Right atrium auricular region (tissue), 2 donors: Measurements from ENCODE around the gene ZNF576. TPM values are rescaled to one million over a fixed set of nuclear protein-coding genes. Genes with fewer than 3 reads are reported as not detected.
"Not testable (repeated sequence)": the region's sequence is repeated elsewhere in the genome, so short reads cannot be mapped to it uniquely, and the experiment has no call there.

Source experiments
- DNase-seq: peaks from one replicate; pipeline ENCODE4 v3.0.0-alpha.2; 2019; ENCODE audit warnings: low spot score
- H3K27ac ChIP-seq, 2 donors: fragments of 200-600 bp; sonication (generic); 1 replicate in 1 of 2; 2 replicates in 1 of 2; pipeline ENCODE4 v1.5.1; 2016 to 2019
- H3K27me3 ChIP-seq, 2 donors: fragments of 200-600 bp; sonication (generic); one replicate each; pipeline versions ENCODE4 v1.5.1 to v1.6.0; 2017 to 2019
- H3K36me3 ChIP-seq: fragments of 200-600 bp; sonication (generic); one replicate; pipeline ENCODE4 v1.5.1; 2016
- H3K4me1 ChIP-seq, 2 donors: fragments of 200-600 bp; sonication (generic); one replicate each; pipeline versions ENCODE4 v1.5.1 to v1.6.0; 2017 to 2019
- H3K4me3 ChIP-seq, 2 donors: fragments of 200-600 bp; sonication (generic); 1 replicate in 1 of 2; 2 replicates in 1 of 2; pipeline ENCODE4 v1.5.1; 2017 to 2019; ENCODE audit warnings: mild to moderate bottlenecking in 1 of 2, moderate library complexity in 1 of 2
- H3K9me3 ChIP-seq, 2 donors: fragments of 200-600 bp; sonication (generic); one replicate each; pipeline ENCODE4 v1.5.1; 2019
- CTCF ChIP-seq, 2 donors: fragments of 200-600 bp; sonication (generic); IDR thresholded peaks; one replicate each; pipeline ENCODE4 v1.5.1; 2019; ENCODE audit warnings: antibody characterized with exemption in 2 of 2
- total RNA-seq, 2 donors: library from RNA; depleted of rRNA; stranded (reverse); fragments of >200 nt; gene quantifications; one replicate each; pipeline ENCODE4 v1.1.0, GENCODE V29; 2016

ZNF576 gene
- total RNA-seq, 2 donors from 2014 or later = 8.9 to 16.4 TPM

GRCh38 chr19:43578787-43579186 is 17.6 kb upstream of the ZNF576 start:
- peaks cover 0 to 32% of the 10 kb centered on the region in 2 donors for H3K4me1 ChIP-seq
- TF ChIP-seq CTCF (IDR thresholded peaks at IDR 0.05) = no peak

GRCh38 chr19:43581467-43581866 is 14.9 kb upstream of the ZNF576 start:
- peak overlapping the region; percentile 38 to 51 for H3K4me3 ChIP-seq
- DNase-seq = no peak
- H3K9me3 ChIP-seq = no peaks in the 10 kb centered on the region
- no peaks in the 10 kb centered on the region for H3K36me3 ChIP-seq
- H3K4me1 ChIP-seq = peaks cover 0 to 15% of the 10 kb centered on the region in 2 donors
- H3K27me3 ChIP-seq = no peaks in the 10 kb centered on the region
- no peak for TF ChIP-seq CTCF (IDR thresholded peaks at IDR 0.05)
- peak overlapping the region; percentile 42 to 60 for H3K27ac ChIP-seq

More at GRCh38 chr19:43578787-43579186, 17.6 kb upstream of the ZNF576 start:
- DNase-seq = no peak
- H3K4me3 ChIP-seq = no peak overlapping the region
- no peaks in the 10 kb centered on the region for H3K36me3 ChIP-seq
- no peaks in the 10 kb centered on the region for H3K9me3 ChIP-seq
- no peaks in the 10 kb centered on the region for H3K27me3 ChIP-seq
- no peak overlapping the region for H3K27ac ChIP-seq

GRCh38 chr19:43582495-43582894 is 13.9 kb upstream of the ZNF576 start:
- peaks cover 0 to 15% of the 10 kb centered on the region in 2 donors for H3K4me1 ChIP-seq
- no peaks in the 10 kb centered on the region for H3K36me3 ChIP-seq
- no peak overlapping the region for H3K27ac ChIP-seq
- H3K9me3 ChIP-seq = no peaks in the 10 kb centered on the region
- TF ChIP-seq CTCF (IDR thresholded peaks at IDR 0.05) = no peak
- no peaks in the 10 kb centered on the region for H3K27me3 ChIP-seq
- no peak overlapping the region for H3K4me3 ChIP-seq
- no peak for DNase-seq

- no peaks in the 10 kb centered on the region for H3K9me3 ChIP-seq
- H3K27me3 ChIP-seq = no peaks in the 10 kb centered on the region
- H3K36me3 ChIP-seq = peaks cover 5% of the 10 kb centered on the region
- no peak overlapping the region for H3K4me3 ChIP-seq
- H3K27ac ChIP-seq = no peak overlapping the region
- H3K4me1 ChIP-seq = peaks cover 0 to 15% of the 10 kb centered on the region in 2 donors
- DNase-seq = no peak
- TF ChIP-seq CTCF (IDR thresholded peaks at IDR 0.05) = no peak
Observed at GRCh38 chr19:43584484-43584883, 11.9 kb upstream of the ZNF576 start.

- DNase-seq = no peak
Observed at GRCh38 chr19:43586346-43586745, 10.0 kb upstream of the ZNF576 start.

GRCh38 chr19:43587029-43587428 is 9.4 kb upstream of the ZNF576 start:
- peaks cover 19% of the 10 kb centered on the region for H3K36me3 ChIP-seq
- H3K9me3 ChIP-seq, DNase-seq, H3K4me3 ChIP-seq, H3K27me3 ChIP-seq, H3K27ac ChIP-seq, H3K4me1 ChIP-seq: not testable (repeated sequence)

More at GRCh38 chr19:43586346-43586745, 10.0 kb upstream of the ZNF576 start:
- Histone ChIP-seq H3K4me3 (no peak overlapping the region), H3K27ac (no peak overlapping the region), H3K36me3 (peaks cover 12% of the 10 kb centered on the region), H3K27me3 (no peaks in the 10 kb centered on the region), H3K9me3 (no peaks in the 10 kb centered on the region), H3K4me1 (peaks cover 0 to 6% of the 10 kb centered on the region in 2 donors)
- TF ChIP-seq CTCF (IDR thresholded peaks at IDR 0.05) = no peak
